OCI-LY7 (cell line): Measurements from ENCODE around the gene CASZ1.

ENCODE experiments used
- CTCF ChIP-seq: fragments of 200-600 bp; sonication (generic); conservative IDR thresholded peaks from 2 replicates; pipeline ENCODE4 v1.5.1; 2014; ENCODE audit warnings: mild to moderate bottlenecking, antibody characterized with exemption, low read length, moderate library complexity, mixed read lengths
- EZH2phosphoT487 ChIP-seq: fragments of 200-600 bp; sonication (generic); IDR thresholded peaks from 2 replicates; pipeline ENCODE4 v1.6.1; 2018; ENCODE audit warnings: low read depth, borderline replicate concordance, mild to moderate bottlenecking, mixed run types, antibody characterized with exemption, low read length, moderate library complexity, mixed read lengths

- TF ChIP-seq CTCF (no peak), EZH2phosphoT487 (no peak)
Observed at GRCh38 chr1:10679496-10680220, 116.8 kb downstream of the CASZ1 start.
